ENCODE data around the gene SLC39A1.
"Not testable (repeated sequence)": the region's sequence is repeated elsewhere in the genome, so short reads cannot be mapped to it uniquely, and the experiment has no call there.

The SLC39A1 gene

GRCh38 chr1:153990468-153991150 lies 27.3 kb upstream of the SLC39A1 start, which contains the start of gene RPS27:
TSS of gene RPS27 (plus strand) at chr1:153990762. CDS start at chr1:153990797, 35 bp downstream.
- peak within 1 kb of the TSS; percentile 87 for H3K27ac ChIP-seq (ENCODE audit: low read depth, low read length, severe bottlenecking)
- H3K36me3 ChIP-seq (ENCODE audit: control insufficient read depth, insufficient read depth, low read length): peaks cover 41% of the 10 kb centered on the region
- H3K4me1 ChIP-seq (ENCODE audit: control insufficient read depth, insufficient read depth, low read length, poor library complexity, severe bottlenecking): peaks cover 8% of the 10 kb centered on the region
- WGBS, 2 experiments (ENCODE audit: insufficient coverage in 2 of 2): 0% methylated on average over 20 to 29 of the region's 36 CpGs
- no peaks in the 10 kb centered on the region for H3K9me3 ChIP-seq (ENCODE audit: control insufficient read depth, low read length)
- H3K4me3 ChIP-seq (ENCODE audit: extremely low read depth, insufficient read depth, low read length, poor library complexity, severe bottlenecking): peak within 1 kb of the TSS; percentile 71

- Histone ChIP-seq H3K36me3 (ENCODE audit: control insufficient read depth, insufficient read depth, low read length) (peaks cover 33% of the 10 kb centered on the region), H3K4me1 (ENCODE audit: control insufficient read depth, insufficient read depth, low read length, poor library complexity, severe bottlenecking) (peaks cover 15% of the 10 kb centered on the region), H3K4me3 (ENCODE audit: extremely low read depth, insufficient read depth, low read length, poor library complexity, severe bottlenecking) (no peak overlapping the region), H3K27ac (ENCODE audit: low read depth, low read length, severe bottlenecking) (no peak overlapping the region), H3K9me3 (ENCODE audit: control insufficient read depth, low read length) (no peaks in the 10 kb centered on the region)
- 100% methylated on average over 3 to 5 of the region's 8 CpGs for WGBS, 2 experiments (ENCODE audit: insufficient coverage in 2 of 2)
Observed at GRCh38 chr1:153987621-153988020, 24.3 kb upstream of the SLC39A1 start.

- H3K4me1 ChIP-seq (ENCODE audit: control insufficient read depth, insufficient read depth, low read length, poor library complexity, severe bottlenecking): peaks cover 10% of the 10 kb centered on the region
- H3K27ac ChIP-seq (ENCODE audit: low read depth, low read length, severe bottlenecking): peak within 1 kb of the TSS; percentile 86
- peaks cover 33% of the 10 kb centered on the region for H3K36me3 ChIP-seq (ENCODE audit: control insufficient read depth, insufficient read depth, low read length)
- 0 to 1% methylated on average over 11 to 21 of the region's 32 CpGs for WGBS, 2 experiments (ENCODE audit: insufficient coverage in 2 of 2)
- peak within 1 kb of the TSS; percentile 69 for H3K4me3 ChIP-seq (ENCODE audit: extremely low read depth, insufficient read depth, low read length, poor library complexity, severe bottlenecking)
- no peaks in the 10 kb centered on the region for H3K9me3 ChIP-seq (ENCODE audit: control insufficient read depth, low read length)
Observed at GRCh38 chr1:153985941-153986761, 22.8 kb upstream of the SLC39A1 start, which contains the start of gene RAB13. TSS of gene RAB13 (minus strand) at chr1:153986339. CDS start at chr1:153986236, 103 bp downstream.

GRCh38 chr1:153985341-153985912 lies 22.1 kb upstream of the SLC39A1 start:
- H3K4me1 ChIP-seq (ENCODE audit: control insufficient read depth, insufficient read depth, low read length, poor library complexity, severe bottlenecking): peaks cover 10% of the 10 kb centered on the region
- H3K4me3 ChIP-seq (ENCODE audit: extremely low read depth, insufficient read depth, low read length, poor library complexity, severe bottlenecking): peak overlapping the region; percentile 69
- peak overlapping the region; percentile 71 for H3K27ac ChIP-seq (ENCODE audit: low read depth, low read length, severe bottlenecking)
- H3K36me3 ChIP-seq (ENCODE audit: control insufficient read depth, insufficient read depth, low read length): peaks cover 41% of the 10 kb centered on the region
- H3K9me3 ChIP-seq (ENCODE audit: control insufficient read depth, low read length): no peaks in the 10 kb centered on the region
- WGBS, 2 experiments (ENCODE audit: insufficient coverage in 2 of 2): 5 to 8% methylated on average over 5 of the region's 7 CpGs

GRCh38 chr1:153984123-153984894 lies 21.0 kb upstream of the SLC39A1 start:
- Histone ChIP-seq H3K4me1 (ENCODE audit: control insufficient read depth, insufficient read depth, low read length, poor library complexity, severe bottlenecking) (peaks cover 10% of the 10 kb centered on the region), H3K9me3 (ENCODE audit: control insufficient read depth, low read length) (no peaks in the 10 kb centered on the region), H3K27ac (ENCODE audit: low read depth, low read length, severe bottlenecking) (no peak overlapping the region), H3K36me3 (ENCODE audit: control insufficient read depth, insufficient read depth, low read length) (peaks cover 48% of the 10 kb centered on the region), H3K4me3 (ENCODE audit: extremely low read depth, insufficient read depth, low read length, poor library complexity, severe bottlenecking) (peak overlapping the region; percentile 69)
- WGBS, 2 experiments (ENCODE audit: insufficient coverage in 2 of 2): 87 to 95% methylated on average over 2 to 3 of the region's 6 CpGs

- not testable (repeated sequence) for H3K4me3 ChIP-seq (ENCODE audit: extremely low read depth, insufficient read depth, low read length, poor library complexity, severe bottlenecking); H3K9me3 ChIP-seq (ENCODE audit: control insufficient read depth, low read length); H3K27ac ChIP-seq (ENCODE audit: low read depth, low read length, severe bottlenecking)
- Histone ChIP-seq H3K4me1 (ENCODE audit: control insufficient read depth, insufficient read depth, low read length, poor library complexity, severe bottlenecking) (peaks cover 13% of the 10 kb centered on the region), H3K36me3 (ENCODE audit: control insufficient read depth, insufficient read depth, low read length) (peaks cover 60% of the 10 kb centered on the region)
- 100% methylated on average over 2 of the region's 2 CpGs; no CpG with 5 or more reads in 1 of the 2 experiments for WGBS, 2 experiments (ENCODE audit: insufficient coverage in 2 of 2)
Observed at GRCh38 chr1:153981735-153982134, 18.4 kb upstream of the SLC39A1 start.

- not testable (repeated sequence) for H3K27ac ChIP-seq (ENCODE audit: low read depth, low read length, severe bottlenecking); H3K4me3 ChIP-seq (ENCODE audit: extremely low read depth, insufficient read depth, low read length, poor library complexity, severe bottlenecking); H3K4me1 ChIP-seq (ENCODE audit: control insufficient read depth, insufficient read depth, low read length, poor library complexity, severe bottlenecking); H3K9me3 ChIP-seq (ENCODE audit: control insufficient read depth, low read length)
- 85 to 96% methylated on average over 10 of the region's 12 CpGs for WGBS, 2 experiments (ENCODE audit: insufficient coverage in 2 of 2)
- peaks cover 75% of the 10 kb centered on the region for H3K36me3 ChIP-seq (ENCODE audit: control insufficient read depth, insufficient read depth, low read length)
Observed at GRCh38 chr1:153979091-153979490, 15.8 kb upstream of the SLC39A1 start.

- H3K4me1 ChIP-seq (ENCODE audit: control insufficient read depth, insufficient read depth, low read length, poor library complexity, severe bottlenecking): peaks cover 6% of the 10 kb centered on the region
- WGBS, 2 experiments (ENCODE audit: insufficient coverage in 2 of 2): 85 to 92% methylated on average over 8 of the region's 9 CpGs
- H3K27ac ChIP-seq (ENCODE audit: low read depth, low read length, severe bottlenecking): peak overlapping the region; percentile 45
- H3K36me3 ChIP-seq (ENCODE audit: control insufficient read depth, insufficient read depth, low read length): peaks cover 74% of the 10 kb centered on the region
- no peaks in the 10 kb centered on the region for H3K9me3 ChIP-seq (ENCODE audit: control insufficient read depth, low read length)
- peak overlapping the region; percentile 86 for H3K4me3 ChIP-seq (ENCODE audit: extremely low read depth, insufficient read depth, low read length, poor library complexity, severe bottlenecking)
Observed at GRCh38 chr1:153978274-153978909, 15.1 kb upstream of the SLC39A1 start.

- H3K36me3 ChIP-seq (ENCODE audit: control insufficient read depth, insufficient read depth, low read length): peaks cover 70% of the 10 kb centered on the region
- 0 to 1% methylated on average over 70 to 72 of the region's 75 CpGs for WGBS, 2 experiments (ENCODE audit: insufficient coverage in 2 of 2)
- H3K27ac ChIP-seq (ENCODE audit: low read depth, low read length, severe bottlenecking): peak within 1 kb of the TSS; percentile 59
- peaks cover 6% of the 10 kb centered on the region for H3K4me1 ChIP-seq (ENCODE audit: control insufficient read depth, insufficient read depth, low read length, poor library complexity, severe bottlenecking)
- peak within 1 kb of the TSS; percentile 86 for H3K4me3 ChIP-seq (ENCODE audit: extremely low read depth, insufficient read depth, low read length, poor library complexity, severe bottlenecking)
- H3K9me3 ChIP-seq (ENCODE audit: control insufficient read depth, low read length): no peaks in the 10 kb centered on the region
Observed at GRCh38 chr1:153977250-153978240, 14.2 kb upstream of the SLC39A1 start, which contains the start of gene JTB. TSS of gene JTB (minus strand) at chr1:153977674. CDS start at chr1:153977252, 422 bp downstream.
